D721Med (cell line): ENCODE data around the gene MYO1B.

Experiments
- DNase-seq: peaks from one replicate; pipeline ENCODE4 v3.0.0; 2011; ENCODE audit warnings: low spot score; ENCODE audit not compliant: insufficient read length
- FAIRE-seq: peaks from 2 replicates; lab custom pipeline; 2011; peaks lifted over from hg19 to GRCh38; lab: Jason Lieb, UNC
- TF ChIP-seq, protein P1 (sequence below): IDR thresholded peaks from 2 replicates; pipeline ENCODE4 v1.5.1; 2012; ENCODE audit warnings: mild to moderate bottlenecking, control low read depth; ENCODE audit not compliant: insufficient read depth; ENCODE audit errors: missing control alignments

Gene MYO1B

DNA sequence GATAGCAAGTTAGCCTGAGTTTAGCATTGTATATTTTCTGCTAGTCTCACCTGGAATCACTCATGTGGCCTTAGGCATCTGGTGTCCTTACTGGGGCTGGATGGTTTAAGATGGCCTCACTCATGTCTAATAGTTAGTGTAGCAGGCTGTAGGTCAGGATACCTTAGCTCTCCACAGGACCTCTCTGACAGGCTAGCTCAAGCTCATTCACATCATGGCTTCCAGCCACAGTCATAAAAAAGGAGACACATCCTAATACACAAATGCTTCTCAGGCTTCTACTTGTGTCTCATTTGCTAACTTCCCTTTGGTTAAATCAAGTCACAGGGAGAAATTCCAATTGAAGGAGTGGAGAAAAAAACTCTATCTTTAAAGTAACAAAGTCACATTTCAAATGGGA lies 47.7 kb downstream of the MYO1B start:
- TF ChIP-seq, protein P1, sequence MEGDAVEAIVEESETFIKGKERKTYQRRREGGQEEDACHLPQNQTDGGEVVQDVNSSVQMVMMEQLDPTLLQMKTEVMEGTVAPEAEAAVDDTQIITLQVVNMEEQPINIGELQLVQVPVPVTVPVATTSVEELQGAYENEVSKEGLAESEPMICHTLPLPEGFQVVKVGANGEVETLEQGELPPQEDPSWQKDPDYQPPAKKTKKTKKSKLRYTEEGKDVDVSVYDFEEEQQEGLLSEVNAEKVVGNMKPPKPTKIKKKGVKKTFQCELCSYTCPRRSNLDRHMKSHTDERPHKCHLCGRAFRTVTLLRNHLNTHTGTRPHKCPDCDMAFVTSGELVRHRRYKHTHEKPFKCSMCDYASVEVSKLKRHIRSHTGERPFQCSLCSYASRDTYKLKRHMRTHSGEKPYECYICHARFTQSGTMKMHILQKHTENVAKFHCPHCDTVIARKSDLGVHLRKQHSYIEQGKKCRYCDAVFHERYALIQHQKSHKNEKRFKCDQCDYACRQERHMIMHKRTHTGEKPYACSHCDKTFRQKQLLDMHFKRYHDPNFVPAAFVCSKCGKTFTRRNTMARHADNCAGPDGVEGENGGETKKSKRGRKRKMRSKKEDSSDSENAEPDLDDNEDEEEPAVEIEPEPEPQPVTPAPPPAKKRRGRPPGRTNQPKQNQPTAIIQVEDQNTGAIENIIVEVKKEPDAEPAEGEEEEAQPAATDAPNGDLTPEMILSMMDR, result no peak
- no peak for FAIRE-seq
- DNase-seq, result no peak

DNA sequence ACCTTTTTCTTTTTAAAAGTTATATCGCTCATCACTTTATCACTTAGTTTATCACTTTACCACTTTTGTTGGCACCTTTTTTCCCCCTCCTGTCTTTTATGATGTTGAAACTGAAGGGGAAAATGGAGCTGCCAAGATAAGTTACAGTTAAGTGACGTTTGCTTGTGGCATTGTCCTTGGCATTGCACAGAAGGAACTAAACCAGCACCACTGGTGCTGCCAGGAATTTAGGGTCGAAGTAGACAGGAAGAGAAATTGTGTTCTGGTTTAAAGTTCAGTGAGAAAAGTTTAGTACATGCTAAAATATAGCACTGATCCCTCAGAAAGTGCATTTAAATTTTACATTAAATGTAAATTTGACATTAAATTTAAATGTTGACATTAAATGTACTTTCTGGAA lies 49.9 kb downstream of the MYO1B start:
- TF ChIP-seq, protein P1, result no peak
- DNase-seq (no peak), FAIRE-seq (no peak)

DNA sequence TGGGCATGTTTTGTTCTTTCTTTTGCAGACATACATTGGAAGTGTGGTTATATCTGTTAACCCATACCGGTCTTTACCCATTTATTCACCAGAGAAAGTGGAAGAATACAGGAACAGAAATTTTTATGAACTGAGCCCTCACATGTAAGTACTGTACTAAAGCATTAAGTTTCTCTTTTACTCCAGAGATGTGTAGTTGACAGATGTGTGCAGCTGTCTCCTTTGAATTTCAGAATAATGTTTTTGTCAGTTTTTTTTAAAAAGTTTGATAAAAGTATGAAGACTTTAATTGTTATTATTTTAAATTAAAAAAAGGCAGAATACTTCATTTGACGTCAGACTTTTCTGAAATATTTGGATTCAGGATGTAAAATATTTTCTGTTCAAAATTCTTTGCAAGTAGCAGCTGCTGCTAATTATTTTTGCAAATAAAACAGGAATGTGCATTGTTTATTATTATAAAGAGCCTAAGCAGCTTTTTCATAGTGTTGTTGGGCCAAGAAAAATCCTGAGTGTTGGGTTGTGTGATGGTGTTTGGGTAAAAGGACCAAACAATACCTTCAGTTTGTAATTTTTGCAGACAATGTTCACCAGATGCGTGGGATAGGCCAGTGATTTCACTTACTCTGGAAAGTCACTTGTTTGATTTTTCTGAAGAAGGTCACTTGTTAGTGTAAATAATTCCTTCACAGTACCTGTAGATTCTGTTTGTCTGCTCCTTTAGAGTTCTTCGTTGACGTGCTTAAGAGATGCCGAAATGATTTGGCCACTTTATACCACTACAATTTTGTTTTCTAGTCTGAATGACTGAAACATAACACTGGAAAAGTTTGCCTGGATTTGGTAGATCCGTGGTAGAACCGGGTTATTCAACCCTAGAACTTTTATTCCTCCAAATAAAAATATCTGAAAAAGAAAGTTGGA lies 51.1 kb downstream of the MYO1B start:
- DNase-seq (no peak), FAIRE-seq (no peak)
- TF ChIP-seq, protein P1, result no peak

DNA sequence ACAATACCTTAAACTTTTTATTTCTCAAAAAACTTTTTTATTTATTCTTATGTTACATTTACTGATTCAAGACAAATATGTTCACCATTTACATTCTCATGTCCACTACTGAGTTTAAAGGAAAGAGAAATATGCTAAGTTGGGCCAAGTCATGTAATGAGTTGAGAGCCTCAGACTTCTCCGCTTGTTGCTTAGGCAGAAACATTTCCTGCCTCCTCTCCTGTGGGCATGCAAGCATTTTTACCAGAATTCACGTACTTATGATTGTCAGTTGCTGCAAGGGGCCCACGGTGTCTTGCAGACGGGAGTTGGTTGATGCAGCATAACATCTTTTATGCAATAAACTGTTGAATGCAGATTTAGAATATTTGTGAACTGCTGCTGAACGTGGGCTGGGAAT lies 51.8 kb downstream of the MYO1B start:
- TF ChIP-seq, protein P1, result no peak
- DNase-seq, result no peak
- FAIRE-seq, result no peak

DNA sequence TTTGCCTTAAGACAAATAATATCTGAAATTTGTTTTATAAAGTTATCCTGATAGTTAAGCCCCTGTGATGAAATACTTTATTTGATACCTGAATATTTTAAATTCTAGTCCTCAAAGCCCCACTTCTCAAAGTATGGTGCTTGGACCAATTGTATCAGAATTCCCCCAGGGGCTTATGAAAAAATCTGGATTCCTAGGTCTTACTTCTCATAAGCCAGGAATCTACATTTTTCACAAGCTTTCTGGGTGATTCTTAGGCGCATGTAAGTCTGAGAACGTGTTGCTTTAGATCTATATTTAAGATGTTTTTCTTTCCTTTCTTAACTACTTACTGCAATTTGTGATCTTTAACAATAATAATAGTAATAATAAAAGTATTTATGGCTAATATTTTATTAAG lies 53.1 kb downstream of the MYO1B start:
- TF ChIP-seq, protein P1, result no peak
- DNase-seq (no peak), FAIRE-seq (no peak)

GRCh38 chr2:191299010-191299409 lies 53.8 kb downstream of the MYO1B start:
- FAIRE-seq, result no peak
- no peak for DNase-seq
- TF ChIP-seq, protein P1, result peak; percentile 42

DNA sequence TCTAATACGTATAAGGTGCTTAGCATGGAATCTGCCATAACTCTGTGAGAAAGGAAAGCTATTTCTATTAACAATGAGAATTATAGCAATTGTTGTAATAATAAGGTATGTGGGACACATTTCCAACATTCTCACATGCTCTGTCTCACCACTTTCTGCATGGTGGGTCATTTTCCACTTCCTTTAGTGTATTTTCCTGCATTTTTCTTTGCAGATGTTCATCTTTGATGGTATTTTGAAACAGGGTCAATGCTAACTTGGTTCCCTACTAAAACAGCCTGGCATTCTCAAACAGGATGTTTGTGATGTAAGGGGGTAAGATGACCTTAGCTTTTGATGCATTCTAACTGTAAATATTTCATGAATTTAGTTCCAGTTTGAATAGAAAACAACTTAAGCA lies 54.7 kb downstream of the MYO1B start:
- TF ChIP-seq, protein P1, result no peak
- no peak for FAIRE-seq
- DNase-seq, result no peak
